Astrocyte of the spinal cord (primary cell): ENCODE data around the gene RPTOR.
A peak's percentile ranks its signal among the peaks of the same experiment; 100 is the strongest.
"Not testable (repeated sequence)": the region's sequence is repeated elsewhere in the genome, so short reads cannot be mapped to it uniquely, and the experiment has no call there.

ENCODE experiments used
- DNase-seq: peaks from one replicate; pipeline ENCODE4 v3.0.0; 2011; ENCODE audit warnings: low read depth, low spot score
- H3K4me3 ChIP-seq: 2 replicates; pipeline ENCODE4 v1.5.1; 2011; ENCODE audit warnings: low read depth, mild to moderate bottlenecking, low read length, moderate library complexity
- in situ Hi-C: cut with HindIII; loops from 2 replicates; pipeline ENCODE4 v1.10.0; 2017; ENCODE audit warnings: low sequenced_read_pairs
- TF ChIP-seq, protein P1 (sequence below): IDR thresholded peaks from 2 replicates; pipeline ENCODE4 v1.5.1; 2012; ENCODE audit warnings: low read depth, mild to moderate bottlenecking, low read length, inconsistent platforms

Gene RPTOR

GRCh38 chr17:80529104-80529903 lies 15.3 kb upstream of the RPTOR start:
- no peak overlapping the region for H3K4me3 ChIP-seq
- DNase-seq, result no peak
- in situ Hi-C loops, result no loop called here
- TF ChIP-seq, protein P1, sequence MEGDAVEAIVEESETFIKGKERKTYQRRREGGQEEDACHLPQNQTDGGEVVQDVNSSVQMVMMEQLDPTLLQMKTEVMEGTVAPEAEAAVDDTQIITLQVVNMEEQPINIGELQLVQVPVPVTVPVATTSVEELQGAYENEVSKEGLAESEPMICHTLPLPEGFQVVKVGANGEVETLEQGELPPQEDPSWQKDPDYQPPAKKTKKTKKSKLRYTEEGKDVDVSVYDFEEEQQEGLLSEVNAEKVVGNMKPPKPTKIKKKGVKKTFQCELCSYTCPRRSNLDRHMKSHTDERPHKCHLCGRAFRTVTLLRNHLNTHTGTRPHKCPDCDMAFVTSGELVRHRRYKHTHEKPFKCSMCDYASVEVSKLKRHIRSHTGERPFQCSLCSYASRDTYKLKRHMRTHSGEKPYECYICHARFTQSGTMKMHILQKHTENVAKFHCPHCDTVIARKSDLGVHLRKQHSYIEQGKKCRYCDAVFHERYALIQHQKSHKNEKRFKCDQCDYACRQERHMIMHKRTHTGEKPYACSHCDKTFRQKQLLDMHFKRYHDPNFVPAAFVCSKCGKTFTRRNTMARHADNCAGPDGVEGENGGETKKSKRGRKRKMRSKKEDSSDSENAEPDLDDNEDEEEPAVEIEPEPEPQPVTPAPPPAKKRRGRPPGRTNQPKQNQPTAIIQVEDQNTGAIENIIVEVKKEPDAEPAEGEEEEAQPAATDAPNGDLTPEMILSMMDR, result no peak

DNA sequence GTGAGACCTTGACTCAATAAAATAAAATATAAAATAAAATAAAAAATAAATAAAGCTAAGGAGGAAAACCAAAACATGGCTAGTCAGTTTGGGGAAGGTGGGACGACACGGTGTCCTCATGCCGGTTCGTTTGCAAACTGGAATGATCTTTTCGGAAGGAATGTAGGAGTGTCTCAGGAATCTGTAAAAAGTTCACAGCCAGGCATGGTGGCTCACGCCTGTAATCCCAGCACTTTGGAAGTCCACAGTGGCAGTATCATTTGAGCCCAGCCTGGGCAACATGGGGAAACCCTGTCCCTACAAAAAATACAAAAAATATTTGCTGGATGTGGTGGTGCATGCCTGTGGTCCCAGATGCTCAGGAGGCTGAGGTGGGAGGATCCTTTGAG lies 14.7 kb upstream of the RPTOR start:
- DNase-seq, result no peak
- TF ChIP-seq, protein P1, result no peak
- H3K4me3 ChIP-seq, result no peak overlapping the region
- in situ Hi-C loops, result no loop called here

DNA sequence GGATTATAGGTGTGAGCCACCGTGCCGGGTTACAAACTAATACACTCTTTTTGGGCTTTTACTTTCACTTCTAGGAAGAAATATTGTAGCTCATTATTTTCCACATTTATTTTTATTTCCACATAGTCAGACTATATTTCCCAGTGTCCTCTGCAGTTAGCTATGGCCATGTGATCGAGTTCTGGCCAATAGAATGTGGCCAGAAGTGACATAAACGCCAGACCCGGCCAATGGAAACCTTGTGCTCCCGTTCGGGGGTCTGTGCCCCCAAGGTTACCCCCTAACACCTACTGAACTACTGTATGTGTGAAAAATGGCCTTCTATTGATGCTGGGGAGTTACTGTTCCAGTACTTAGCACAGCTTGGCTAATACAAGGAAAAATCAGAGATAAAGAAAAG lies 13.2 kb upstream of the RPTOR start:
- no peak for DNase-seq
- TF ChIP-seq, protein P1, result no peak
- no peak overlapping the region for H3K4me3 ChIP-seq
- in situ Hi-C loops, result no loop called here

GRCh38 chr17:80537386-80537785 lies 7.3 kb upstream of the RPTOR start:
- DNase-seq, H3K4me3 ChIP-seq, in situ Hi-C loops: not testable (repeated sequence)

- TF ChIP-seq, protein P1, result no peak
- DNase-seq, result no peak
- H3K4me3 ChIP-seq, result no peak overlapping the region
- in situ Hi-C loops, result no loop called here
These were observed 6.2 kb upstream of the RPTOR start for GRCh38 chr17:80538484-80538883.

GRCh38 chr17:80539022-80539641 lies 5.5 kb upstream of the RPTOR start:
- DNase-seq, result no peak
- no peak overlapping the region for H3K4me3 ChIP-seq
- TF ChIP-seq, protein P1, result no peak
- in situ Hi-C loops, result no loop called here

DNA sequence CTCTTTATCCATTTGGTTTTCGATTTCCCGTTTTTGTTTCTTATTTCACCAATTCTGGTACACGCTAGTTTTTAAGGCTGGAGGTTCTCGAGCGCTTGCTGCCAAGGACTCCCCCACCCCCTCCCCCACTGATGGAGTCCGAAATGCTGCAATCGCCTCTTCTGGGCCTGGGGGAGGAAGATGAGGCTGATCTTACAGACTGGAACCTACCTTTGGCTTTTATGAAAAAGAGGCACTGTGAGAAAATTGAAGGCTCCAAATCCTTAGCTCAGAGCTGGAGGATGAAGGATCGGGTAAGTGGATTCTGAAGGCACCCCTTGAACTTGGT lies 825 bp downstream of the RPTOR start:
- in situ Hi-C loops, result no loop called here
- H3K4me3 ChIP-seq, result peak overlapping the region; percentile 97
- TF ChIP-seq, protein P1, result no peak
- no peak for DNase-seq
